AG04450 (cell line): ENCODE results near the gene SLC37A1. TPM values are rescaled to one million over a fixed set of nuclear protein-coding genes. Genes with fewer than 3 reads are reported as not detected.

Source experiments
- CTCF ChIA-PET: fragments of 300-600, 350-600 bp; formaldehyde crosslinking; extraction: SDS; loops from one replicate; lab custom pipeline; 2022; ENCODE audit warnings: antibody characterized with exemption, inconsistent platforms; lab: Charles Lee
- POLR2A ChIA-PET: fragments of 350-600 bp; formaldehyde crosslinking; extraction: SDS; loops from one replicate; lab custom pipeline; 2021; ENCODE audit warnings: antibody characterized with exemption, inconsistent platforms; lab: Yijun Ruan, JAX
- DNase-seq: peaks from one replicate; pipeline ENCODE4 v3.0.0-alpha.2; 2011; ENCODE audit warnings: low read depth, low spot score
- H3K27ac ChIP-seq: one replicate; pipeline ENCODE4 v1.5.1; 2012; ENCODE audit warnings: low read depth, low read length, control low read depth
- H3K27me3 ChIP-seq: one replicate; pipeline ENCODE4 v1.6.0; 2012; ENCODE audit warnings: low read length; ENCODE audit not compliant: control insufficient read depth, insufficient read depth
- H3K4me3 ChIP-seq: 2 replicates; pipeline ENCODE4 v1.5.1; 2011; ENCODE audit warnings: mild to moderate bottlenecking, low read depth, low read length, control low read depth
- H3K9me3 ChIP-seq: 2 replicates; pipeline ENCODE4 v1.5.1; 2012; ENCODE audit warnings: low read length; ENCODE audit not compliant: control insufficient read depth, insufficient read depth
- CTCF ChIP-seq: IDR thresholded peaks from 2 replicates; pipeline ENCODE4 v1.5.1; 2011; ENCODE audit warnings: low read depth, low read length, control low read depth, inconsistent platforms
- polyA plus RNA-seq: library from polyadenylated mRNA; depleted of rRNA; stranded (reverse); fragments of >200 nt; gene quantifications from 2 replicates; pipeline ENCODE4 v1.2.3, GENCODE V29; 2011

SLC37A1 gene
- polyA plus RNA-seq, 1 experiment: 0.05 TPM

GRCh38 chr21:42515708-42516502 lies 2.3 kb downstream of the SLC37A1 start:
- Histone ChIP-seq H3K27ac (no peak overlapping the region), H3K27me3 (peaks cover 47% of the 10 kb centered on the region), H3K4me3 (no peak overlapping the region), H3K9me3 (no peaks in the 10 kb centered on the region; the same call in 1 of the 2 replicates)
- CTCF ChIA-PET: no interaction called here
- TF ChIP-seq CTCF: no peak
- POLR2A ChIA-PET: no interaction called here
- no peak for DNase-seq

- Histone ChIP-seq H3K27ac (no peak overlapping the region), H3K9me3 (no peaks in the 10 kb centered on the region; the same call in 1 of the 2 replicates), H3K27me3 (peaks cover 38% of the 10 kb centered on the region), H3K4me3 (no peak overlapping the region)
- no peak for DNase-seq
- no peak for TF ChIP-seq CTCF
- CTCF ChIA-PET: no interaction called here
- POLR2A ChIA-PET: no interaction called here
Measured at GRCh38 chr21:42518215-42518614, 4.6 kb downstream of the SLC37A1 start.

- H3K4me3 ChIP-seq: no peak overlapping the region
- ChIA-PET POLR2A (no interaction called here), CTCF (no interaction called here)
- H3K9me3 ChIP-seq: no peaks in the 10 kb centered on the region; the same call in 1 of the 2 replicates
- TF ChIP-seq CTCF: no peak
- DNase-seq: no peak
- no peak overlapping the region for H3K27ac ChIP-seq
- peaks cover 36% of the 10 kb centered on the region for H3K27me3 ChIP-seq
Measured at GRCh38 chr21:42518626-42519025, 5.0 kb downstream of the SLC37A1 start.

GRCh38 chr21:42520628-42521253 lies 7.1 kb downstream of the SLC37A1 start:
- Histone ChIP-seq H3K9me3 (no peaks in the 10 kb centered on the region), H3K27me3 (peaks cover 28% of the 10 kb centered on the region), H3K27ac (no peak overlapping the region), H3K4me3 (no peak overlapping the region)
- POLR2A ChIA-PET: no interaction called here
- CTCF ChIA-PET: no interaction called here
- peak; percentile 24 for TF ChIP-seq CTCF
- no peak for DNase-seq

GRCh38 chr21:42521384-42521783 lies 7.7 kb downstream of the SLC37A1 start:
- no peak overlapping the region for H3K27ac ChIP-seq
- ChIA-PET POLR2A (no interaction called here), CTCF (no interaction called here)
- no peaks in the 10 kb centered on the region for H3K9me3 ChIP-seq
- TF ChIP-seq CTCF: no peak
- H3K27me3 ChIP-seq: peaks cover 27% of the 10 kb centered on the region
- no peak for DNase-seq
- no peak overlapping the region for H3K4me3 ChIP-seq
